GM18873 (cell line): Measurements from ENCODE around the gene AGRN.
"Not testable (repeated sequence)": the region's sequence is repeated elsewhere in the genome, so short reads cannot be mapped to it uniquely, and the experiment has no call there.

Experiments
- ATAC-seq: cut with Tn5 transposase; IDR thresholded peaks from one replicate; pipeline ENCODE4 v1.9.1; 2021; ENCODE audit warnings: mild to moderate bottlenecking, moderate library complexity, moderate number of reproducible peaks; ENCODE audit not compliant: unreplicated experiment, low FRiP score

The AGRN gene

GRCh38 chr1:1049318-1050165 lies 29.6 kb downstream of the AGRN start:
- ATAC-seq, result no peak

GRCh38 chr1:1050577-1051052 lies 30.7 kb downstream of the AGRN start:
- ATAC-seq, result no peak

DNA sequence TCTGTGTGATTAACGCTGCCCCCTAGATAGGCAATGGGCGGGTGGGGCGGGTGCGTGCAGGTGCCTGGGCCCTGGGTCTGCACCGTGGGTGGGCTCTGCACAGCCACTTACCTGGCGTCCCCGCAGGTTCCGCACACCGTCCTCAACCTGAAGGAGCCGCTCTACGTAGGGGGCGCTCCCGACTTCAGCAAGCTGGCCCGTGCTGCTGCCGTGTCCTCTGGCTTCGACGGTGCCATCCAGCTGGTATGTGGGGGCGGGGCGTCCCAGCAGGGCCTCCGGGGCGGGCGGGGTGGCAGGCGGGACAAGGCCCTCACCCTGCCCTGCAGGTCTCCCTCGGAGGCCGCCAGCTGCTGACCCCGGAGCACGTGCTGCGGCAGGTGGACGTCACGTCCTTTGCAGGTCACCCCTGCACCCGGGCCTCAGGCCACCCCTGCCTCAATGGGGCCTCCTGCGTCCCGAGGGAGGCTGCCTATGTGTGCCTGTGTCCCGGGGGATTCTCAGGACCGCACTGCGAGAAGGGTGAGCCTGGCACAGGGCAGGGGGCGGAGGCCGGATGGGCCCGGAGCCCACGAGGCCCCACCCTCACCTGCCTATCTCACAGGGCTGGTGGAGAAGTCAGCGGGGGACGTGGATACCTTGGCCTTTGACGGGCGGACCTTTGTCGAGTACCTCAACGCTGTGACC lies 31.3 kb downstream of the AGRN start:
- no peak for ATAC-seq

DNA sequence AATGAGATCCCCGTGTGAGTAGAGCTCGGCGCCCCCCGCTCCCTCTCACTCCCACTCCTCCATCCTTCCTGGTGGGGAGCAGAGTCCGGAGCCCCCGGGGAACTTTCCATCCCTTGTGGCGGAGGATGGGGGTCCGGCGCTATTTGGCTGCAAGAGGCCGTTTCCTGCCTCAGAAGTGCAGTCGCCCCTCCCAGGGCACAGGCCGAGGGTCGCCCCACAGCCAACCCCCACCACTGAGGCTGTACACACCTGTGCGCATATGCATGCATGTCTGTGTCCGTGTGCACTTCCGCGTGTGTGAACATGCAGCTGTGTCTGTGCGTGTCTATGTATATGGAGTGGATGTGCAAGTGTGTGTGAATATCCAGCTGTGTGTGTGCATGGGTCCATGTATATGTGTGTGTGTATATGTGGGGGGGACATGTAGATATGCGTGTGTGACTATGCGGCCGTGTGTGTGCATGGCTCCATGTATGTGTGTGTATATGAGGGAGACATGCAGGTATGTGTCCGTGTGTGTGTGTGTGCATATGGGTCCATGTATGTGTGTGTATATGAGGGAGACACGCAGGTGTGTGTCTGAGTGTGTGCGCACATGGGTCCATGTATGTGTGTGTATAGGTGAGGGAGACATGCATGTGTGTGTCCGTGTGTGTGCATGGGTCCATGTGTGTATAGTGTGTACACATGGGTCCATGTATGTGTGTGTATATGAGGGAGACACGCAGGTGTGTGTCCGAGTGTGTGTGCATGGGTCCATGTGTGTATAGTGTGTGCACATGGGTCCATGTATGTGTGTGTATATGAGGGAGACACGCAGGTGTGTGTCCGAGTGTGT lies 32.3 kb downstream of the AGRN start:
- ATAC-seq, result no peak

- ATAC-seq, result no peak
Observed at GRCh38 chr1:1053022-1053421, 33.1 kb downstream of the AGRN start.

DNA sequence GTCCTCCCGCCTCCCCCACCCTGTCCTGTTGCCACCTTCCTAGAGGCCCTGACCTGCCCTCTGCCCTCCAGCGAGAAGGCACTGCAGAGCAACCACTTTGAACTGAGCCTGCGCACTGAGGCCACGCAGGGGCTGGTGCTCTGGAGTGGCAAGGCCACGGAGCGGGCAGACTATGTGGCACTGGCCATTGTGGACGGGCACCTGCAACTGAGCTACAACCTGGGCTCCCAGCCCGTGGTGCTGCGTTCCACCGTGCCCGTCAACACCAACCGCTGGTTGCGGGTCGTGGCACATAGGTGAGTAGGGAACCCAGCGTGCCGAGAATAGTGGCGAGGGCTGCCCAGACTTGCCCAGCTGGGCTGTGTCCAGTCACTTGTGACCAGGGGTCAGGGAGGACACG lies 33.8 kb downstream of the AGRN start:
- ATAC-seq, result no peak

DNA sequence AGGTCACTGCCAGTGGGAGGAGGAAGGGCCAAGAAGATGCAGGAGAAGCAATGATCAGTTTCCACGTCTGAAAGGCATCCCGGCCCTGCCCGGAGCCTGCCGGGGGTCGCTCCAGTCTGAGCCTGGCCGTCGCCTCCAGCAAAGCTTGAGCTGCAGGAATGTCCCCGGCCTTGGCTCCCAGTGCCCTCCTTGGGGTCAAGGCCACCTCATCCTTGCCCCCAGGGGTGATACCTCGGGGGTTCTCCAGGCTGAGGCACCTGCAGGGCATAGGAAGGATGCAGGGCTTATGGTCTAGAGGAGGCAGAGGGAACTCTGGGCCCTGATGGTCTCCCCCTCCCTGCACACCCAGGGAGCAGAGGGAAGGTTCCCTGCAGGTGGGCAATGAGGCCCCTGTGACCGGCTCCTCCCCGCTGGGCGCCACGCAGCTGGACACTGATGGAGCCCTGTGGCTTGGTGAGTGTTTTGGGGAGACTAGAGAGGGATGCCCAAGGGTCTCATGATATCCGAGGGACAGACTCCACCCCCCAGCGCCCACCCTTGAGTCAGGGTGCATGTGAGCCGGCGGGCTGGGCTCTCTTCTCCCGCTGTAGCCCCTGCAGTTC lies 34.3 kb downstream of the AGRN start:
- ATAC-seq, result no peak

DNA sequence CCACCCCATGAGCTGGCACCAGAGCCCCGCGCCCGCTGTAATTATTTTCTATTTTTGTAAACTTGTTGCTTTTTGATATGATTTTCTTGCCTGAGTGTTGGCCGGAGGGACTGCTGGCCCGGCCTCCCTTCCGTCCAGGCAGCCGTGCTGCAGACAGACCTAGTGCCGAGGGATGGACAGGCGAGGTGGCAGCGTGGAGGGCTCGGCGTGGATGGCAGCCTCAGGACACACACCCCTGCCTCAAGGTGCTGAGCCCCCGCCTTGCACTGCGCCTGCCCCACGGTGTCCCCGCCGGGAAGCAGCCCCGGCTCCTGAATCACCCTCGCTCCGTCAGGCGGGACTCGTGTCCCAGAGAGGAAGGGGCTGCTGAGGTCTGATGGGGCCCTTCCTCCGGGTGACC lies 35.1 kb downstream of the AGRN start:
- no peak for ATAC-seq

DNA sequence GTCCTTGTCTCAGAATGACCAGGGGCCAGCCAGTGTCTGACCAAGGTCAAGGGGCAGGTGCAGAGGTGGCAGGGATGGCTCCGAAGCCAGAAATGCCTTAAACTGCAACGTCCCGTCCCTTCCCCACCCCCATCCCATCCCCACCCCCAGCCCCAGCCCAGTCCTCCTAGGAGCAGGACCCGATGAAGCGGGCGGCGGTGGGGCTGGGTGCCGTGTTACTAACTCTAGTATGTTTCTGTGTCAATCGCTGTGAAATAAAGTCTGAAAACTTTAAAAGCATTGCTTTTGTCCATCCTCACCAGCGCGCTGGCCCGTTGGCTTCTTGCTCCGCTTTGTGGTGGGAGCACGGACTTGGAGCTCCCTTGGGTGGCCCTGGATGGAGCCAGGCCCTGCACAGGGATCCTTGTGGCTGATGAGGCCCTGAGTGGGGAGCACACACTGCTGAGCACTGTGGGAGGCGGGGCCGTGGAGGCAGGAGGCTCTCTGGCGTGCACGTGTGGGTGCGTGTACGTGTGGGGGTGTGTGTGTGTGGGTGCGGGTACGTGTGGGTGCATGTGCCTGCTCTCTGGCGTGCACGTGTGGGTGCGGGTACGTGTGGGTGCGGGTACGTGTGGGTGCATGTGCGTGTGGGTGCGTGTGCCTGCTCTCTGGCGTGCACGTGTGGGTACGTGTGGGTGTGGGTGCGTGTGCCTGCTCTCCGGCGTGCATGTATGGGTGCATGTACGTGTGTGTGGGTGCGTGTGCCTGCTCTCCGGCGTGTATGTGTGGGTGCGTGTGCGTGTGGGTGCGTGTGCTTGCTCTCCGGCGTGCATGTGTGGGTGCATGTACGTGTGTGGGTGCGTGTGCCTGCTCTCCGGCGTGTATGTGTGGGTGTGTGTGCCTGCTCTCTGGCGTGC lies 36.2 kb downstream of the AGRN start:
- ATAC-seq, result no peak

DNA sequence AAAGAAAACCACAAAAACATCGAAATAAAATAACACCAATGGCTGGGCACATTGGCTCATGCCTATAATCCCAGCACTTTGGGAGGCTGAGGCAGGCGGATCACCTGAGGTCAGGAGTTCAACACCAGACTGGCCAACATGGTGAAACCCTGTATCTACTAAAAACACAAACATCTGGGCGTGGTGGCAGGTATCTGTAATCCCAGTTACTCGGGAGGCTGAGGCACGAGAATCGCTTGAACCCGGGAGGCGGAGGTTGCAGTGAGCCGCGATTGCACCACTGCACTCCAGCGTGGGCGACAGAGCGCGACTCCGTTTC lies 37.8 kb downstream of the AGRN start:
- ATAC-seq, result not testable (repeated sequence)

DNA sequence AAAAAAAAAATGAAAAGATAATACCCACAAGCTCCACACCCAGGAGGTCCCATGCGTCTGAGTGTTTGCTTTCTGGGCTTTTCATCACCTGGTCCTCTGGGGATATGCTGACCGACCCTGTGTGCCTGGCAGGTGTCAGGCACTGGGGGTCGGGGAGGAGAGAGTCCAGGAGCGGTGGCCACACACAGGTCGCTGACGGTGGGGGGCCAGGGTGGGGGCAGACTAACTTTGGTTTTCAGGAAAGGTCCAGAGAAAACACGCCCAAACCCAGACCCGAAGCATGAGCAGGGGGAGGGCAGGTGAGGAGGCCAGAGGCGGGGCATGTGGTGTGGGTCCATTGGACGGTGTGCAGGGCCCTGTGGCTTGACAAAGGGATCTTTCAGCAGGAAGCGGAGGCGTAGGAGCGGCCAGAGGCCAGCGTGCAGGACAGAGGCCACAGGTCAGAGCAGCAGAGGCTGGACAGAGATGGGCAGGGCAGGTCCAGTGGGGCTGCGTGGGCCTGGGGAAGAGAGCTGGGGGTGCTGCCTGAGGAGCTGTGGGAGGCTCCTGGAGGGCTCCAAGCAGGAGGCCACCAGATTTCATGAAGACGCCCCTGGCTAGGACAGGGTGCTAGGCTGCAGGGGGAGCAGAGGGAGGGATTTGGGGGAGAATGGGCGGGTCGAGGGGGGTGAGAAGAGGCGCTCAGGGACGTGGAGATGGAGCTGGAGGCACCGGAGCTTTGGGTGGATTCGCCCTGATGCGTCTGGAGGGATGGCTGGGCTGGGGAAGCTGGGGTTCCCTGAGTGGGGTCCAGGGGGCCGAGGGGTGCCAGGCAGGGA lies 38.4 kb downstream of the AGRN start:
- no peak for ATAC-seq

- ATAC-seq, result peak; percentile 16
Observed at GRCh38 chr1:1058921-1059493, 39.1 kb downstream of the AGRN start.

DNA sequence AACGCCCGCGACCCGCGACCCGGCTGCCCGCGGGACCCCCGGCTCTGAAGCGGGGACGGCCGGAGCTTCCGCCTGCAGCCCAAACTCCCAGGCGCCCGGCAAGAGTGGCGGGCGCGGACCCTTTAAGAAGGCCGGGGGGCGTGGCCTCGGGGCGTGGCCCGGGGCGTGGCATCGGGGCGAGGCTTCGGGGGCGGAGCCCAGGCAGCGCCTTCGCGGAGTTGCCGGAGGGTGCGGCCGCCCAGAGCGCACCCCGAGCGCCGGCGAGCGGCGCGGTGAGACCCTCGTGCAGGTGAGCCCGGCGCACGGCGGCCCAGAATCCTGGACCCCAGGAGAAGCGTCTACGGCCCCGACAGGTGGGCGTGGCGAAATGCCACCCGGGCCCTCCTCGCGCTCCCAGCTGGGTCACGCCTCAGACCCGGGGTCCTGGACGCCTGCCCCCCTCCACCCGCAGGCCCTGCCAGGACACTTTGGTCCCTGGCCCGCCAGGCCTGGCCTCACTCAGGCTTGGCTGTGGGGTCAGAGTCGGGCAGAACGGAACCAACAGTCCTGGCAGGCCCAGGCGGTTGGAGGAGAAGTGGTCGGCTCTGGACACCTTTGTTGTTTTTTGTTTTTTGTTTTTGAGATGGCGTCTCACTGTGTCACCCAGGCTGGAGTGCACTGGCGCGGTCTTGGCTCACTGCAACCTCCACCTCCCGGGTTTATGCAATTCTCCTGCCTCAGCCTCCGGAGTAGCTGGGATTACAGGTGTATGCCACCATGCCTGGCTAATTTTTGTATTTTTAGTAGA lies 39.8 kb downstream of the AGRN start:
- peak; percentile 42 for ATAC-seq

GRCh38 chr1:1060281-1061000 lies 40.5 kb downstream of the AGRN start:
- ATAC-seq, result no peak

DNA sequence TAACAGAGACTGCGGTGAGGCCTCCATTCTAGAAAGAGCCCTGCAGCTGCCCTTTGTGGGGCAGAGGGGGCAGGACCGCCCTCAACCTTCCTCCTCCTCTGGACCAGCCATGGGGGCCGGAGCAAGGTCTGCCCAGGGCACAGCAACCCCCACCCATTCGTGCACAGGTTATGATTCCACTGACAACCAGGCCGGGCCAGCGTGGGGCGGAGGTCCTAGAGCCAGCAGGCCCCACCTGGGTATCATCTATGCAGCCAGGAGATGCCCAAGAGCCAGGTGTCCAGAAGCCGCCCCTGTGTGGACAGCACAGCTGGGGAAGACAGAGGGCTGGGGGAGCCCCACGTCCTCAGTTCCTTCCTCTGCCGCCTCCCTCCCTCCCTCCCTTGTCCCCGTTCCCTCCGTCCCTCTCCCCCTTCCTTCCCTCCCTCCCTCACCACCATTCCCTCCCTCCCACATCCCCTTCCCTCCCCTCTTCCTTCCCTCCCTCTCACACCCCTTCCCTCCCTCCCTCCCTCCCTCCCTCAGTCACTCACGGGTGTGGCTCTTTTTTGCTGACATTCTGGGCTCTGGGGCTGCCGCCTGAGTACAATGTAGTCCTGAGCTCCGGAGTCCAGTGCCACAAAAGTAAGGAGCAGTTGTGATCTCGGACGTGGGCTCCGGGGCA lies 41.9 kb downstream of the AGRN start:
- no peak for ATAC-seq

DNA sequence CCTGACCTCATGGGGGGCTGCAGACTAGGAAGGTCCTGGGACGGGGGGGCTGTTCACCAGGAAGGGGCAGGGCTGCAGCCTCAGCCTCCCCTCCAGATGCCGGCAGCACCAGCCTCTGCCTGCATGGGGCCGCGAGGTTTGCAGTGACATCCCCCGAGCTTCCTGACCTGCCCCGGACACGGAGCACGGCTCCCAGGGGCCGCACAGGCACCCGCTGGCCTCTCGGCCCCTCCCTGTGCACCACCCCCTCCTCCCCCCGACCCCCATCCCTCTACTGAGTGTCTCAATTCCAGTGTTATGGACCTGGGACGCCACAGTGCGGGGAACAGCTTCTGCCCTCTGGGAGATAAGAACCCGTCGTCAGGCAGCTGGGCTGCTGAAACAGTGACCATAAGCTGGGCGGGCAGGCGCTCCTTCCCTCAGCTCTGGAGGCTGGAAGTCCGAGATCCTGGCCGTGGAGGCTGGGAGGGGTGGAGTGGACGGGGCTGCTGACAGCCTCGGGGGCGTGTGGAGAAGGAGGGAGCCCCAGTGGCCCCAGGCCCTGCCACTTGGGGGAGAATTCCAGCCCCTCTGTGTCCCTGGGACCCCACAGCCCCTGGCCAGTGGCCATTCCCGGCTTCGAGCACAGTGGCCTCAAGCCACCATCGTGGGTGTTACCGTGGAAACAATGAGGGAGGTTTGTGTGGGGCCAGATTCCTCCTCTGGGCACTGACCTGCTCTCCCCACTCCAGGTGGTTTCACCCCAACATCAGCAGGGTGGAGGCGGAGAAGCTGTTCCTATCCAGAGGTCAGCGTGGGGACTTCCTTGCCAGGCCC lies 42.6 kb downstream of the AGRN start:
- no peak for ATAC-seq
